Head of caudate nucleus (tissue), 42 donors: ENCODE measurements around the gene FASTK.

Source experiments
- DNase-seq, 42 donors: peaks; one replicate each; pipeline versions ENCODE4 v3.0.0 to v3.0.0-alpha.2; 2020 to 2021; ENCODE audit warnings: mixed read lengths in 7 of 42
- intact Hi-C: fragments of 100-400 bp; cut with DNase I; formaldehyde crosslinking; loops from one replicate; pipeline ENCODE4 v1.15.0; 2022

Gene FASTK

DNA sequence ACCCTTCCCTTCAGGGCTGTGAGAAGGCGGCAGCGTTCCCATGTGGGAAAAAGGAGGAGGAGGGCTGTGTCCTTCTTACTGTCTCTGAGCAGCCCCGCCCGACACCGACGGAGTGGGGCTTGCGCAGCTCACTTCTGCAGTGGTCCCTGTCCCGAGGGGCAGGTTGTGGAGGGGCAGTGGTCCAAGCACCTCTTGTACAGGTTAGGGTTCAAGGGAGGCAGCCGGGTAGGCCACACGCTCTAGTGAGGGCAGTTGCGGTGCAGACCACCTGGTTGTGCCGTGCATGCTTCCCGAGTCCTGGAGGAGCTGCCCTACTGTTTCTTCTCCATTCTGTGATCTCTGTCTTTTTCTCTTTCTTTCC, 38.4 kb upstream of the FASTK start:
- no peak for DNase-seq
- intact Hi-C loops: loop anchor here (5.0 kb wide), 1 partner anchor 108 kb away; the partner anchor contains the start of gene ABCF2

- intact Hi-C loops: loop anchor here (5.0 kb wide), 1 partner anchor 109 kb away; the partner anchor contains the start of gene ABCF2
- DNase-seq: no peak
These were observed 37.8 kb upstream of the FASTK start for GRCh38 chr7:151118108-151119054.

DNA sequence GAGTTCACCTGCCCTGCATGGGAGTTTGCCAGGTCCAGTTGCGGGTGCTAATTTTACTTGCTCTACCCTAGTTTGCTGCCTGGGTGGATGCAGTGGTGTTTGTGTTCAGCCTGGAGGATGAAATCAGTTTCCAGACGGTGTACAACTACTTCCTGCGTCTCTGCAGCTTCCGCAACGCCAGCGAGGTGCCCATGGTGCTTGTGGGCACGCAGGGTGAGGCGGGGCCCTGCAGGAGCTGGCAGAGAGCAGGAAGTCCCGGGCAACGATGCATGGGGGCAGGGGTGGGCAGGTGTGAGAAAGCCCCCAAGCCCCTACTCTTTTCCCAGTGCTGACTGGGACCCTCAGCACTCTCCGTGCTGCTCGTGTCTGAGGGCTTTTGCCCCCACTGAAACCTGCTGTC, 37.0 kb upstream of the FASTK start:
- intact Hi-C loops: loop anchor here (5.0 kb wide), 1 partner anchor 110 kb away; the partner anchor contains the start of gene ABCF2
- no peak for DNase-seq

- intact Hi-C loops: loop anchor here (5.0 kb wide), 1 partner anchor 110 kb away; the partner anchor contains the start of gene ABCF2
- no peak for DNase-seq
These were observed 36.2 kb upstream of the FASTK start for GRCh38 chr7:151116603-151117440.

DNA sequence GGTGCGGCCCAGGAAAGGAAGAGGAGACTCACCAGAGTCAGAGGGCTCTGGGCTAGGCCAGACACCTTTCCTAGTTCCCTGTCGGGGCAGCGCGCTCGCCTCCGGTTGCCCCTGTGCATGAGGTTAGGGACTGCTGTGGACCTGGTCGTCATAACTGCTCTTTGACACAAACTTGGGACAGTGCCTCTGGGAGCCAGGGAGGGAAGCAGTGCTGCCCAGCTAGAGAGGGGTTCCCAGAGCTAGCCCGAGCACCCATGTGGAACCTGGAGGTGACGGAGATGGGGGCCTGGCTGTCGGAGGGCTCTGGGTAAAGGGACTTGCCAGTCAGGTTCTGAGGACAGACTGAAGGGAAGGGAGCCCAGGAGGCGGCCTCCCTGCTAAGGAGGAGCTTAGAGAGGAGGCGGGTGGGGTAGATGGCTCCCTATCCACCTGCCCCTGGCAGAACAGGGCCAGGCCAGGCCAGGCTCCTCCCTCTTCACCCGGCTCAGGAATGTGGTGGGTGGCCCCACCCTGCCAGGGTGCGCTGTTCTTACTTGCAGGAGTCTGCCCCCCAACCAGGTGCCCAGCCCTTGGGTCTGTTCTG, 35.3 kb upstream of the FASTK start:
- DNase-seq: no peak
- intact Hi-C loops: loop anchor here (5.0 kb wide), 1 partner anchor 111 kb away; the partner anchor contains the start of gene ABCF2

DNA sequence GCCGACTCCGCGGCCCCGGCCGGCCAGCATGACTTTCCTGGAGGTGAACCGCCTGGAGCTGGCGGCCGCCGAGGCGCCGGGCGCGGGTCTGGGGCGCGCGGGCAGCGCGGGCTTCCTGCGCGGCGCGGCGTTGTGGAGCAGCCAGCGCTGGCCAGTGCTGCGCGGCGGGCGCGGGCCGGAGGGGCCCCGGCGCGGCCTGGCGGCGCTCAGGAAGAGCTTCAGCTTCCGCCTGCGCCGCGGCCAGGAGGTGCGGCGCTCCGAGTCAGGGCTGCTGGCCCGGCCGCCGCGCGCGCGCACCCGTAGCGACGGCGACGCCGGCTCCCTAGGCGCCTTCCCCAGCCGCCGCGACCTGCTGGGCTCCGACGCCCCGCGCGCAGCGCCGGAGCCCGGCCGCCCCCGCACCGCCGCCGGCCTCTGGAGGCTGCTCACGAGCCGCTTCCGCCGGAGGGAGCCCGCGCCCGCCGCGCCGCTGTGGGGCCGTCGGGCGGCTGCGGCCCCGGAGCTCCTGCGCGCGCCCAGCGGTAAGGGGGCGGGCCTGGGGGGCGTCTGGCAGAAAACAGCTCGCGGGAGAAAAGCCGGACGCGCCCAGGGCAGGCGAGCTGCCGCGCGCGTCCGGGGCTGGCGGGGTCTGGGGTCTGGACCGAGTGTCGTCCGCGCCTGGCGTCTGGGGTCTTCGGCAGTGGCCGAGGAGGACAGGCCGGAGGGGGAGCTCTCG, 34.7 kb upstream of the FASTK start:
- no peak for DNase-seq
- intact Hi-C loops: loop anchor here (5.0 kb wide), 1 partner anchor 112 kb away; the partner anchor contains the start of gene ABCF2

GRCh38 chr7:151114151-151115090, 33.8 kb upstream of the FASTK start:
- intact Hi-C loops: loop anchor here (5.0 kb wide), 2 partner anchors 87 to 113 kb away; partner anchors contain the start of genes ABCB8 and ABCF2
- no peak for DNase-seq

DNA sequence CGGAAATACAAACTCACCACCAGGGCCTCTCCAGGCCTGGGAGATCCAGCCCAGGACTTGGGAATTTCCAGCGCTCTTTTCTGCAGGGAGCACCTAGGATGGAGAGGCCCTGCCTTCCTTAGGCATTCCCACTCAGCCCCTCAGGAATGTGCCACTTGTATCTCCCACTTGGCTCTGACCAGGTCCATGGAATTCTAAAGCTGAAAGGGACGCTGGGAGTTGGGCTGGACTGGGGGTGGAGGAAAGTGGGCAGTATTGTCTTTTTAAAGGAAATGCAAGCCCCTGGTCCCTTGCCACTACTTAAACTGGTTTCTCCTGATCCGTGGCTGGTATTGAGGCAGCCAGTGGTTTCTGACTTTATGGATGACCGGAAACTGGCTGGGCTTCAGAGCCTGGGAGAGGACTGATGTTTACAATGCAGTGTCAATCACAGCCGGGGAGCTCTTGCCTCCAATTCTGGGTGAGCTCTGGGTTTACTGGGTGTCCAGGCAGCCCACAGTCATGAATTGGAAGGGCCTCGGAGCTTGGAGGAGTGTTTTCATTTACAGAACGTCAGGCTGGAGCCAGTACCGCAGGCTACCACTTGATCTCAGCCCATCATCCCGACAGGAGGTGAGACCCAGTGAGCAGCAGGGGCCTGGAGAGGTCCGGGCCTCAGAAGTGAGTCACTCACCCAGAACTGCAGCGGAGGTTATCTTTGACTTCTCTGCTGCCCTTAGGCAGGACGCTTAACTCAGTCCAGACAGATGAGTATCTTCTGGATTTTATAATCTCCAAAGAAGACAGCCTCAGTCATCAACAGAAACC, 32.9 kb upstream of the FASTK start:
- no peak for DNase-seq
- intact Hi-C loops: loop anchor here (5.0 kb wide), 1 partner anchor 86 kb away; the partner anchor contains the start of gene ABCB8

GRCh38 chr7:151110941-151111645, 30.5 kb upstream of the FASTK start:
- intact Hi-C loops: loop anchor here (5.0 kb wide), 1 partner anchor 84 kb away; the partner anchor contains the start of gene ABCB8
- peak; percentile 62 to 93 (median 82) for DNase-seq

DNA sequence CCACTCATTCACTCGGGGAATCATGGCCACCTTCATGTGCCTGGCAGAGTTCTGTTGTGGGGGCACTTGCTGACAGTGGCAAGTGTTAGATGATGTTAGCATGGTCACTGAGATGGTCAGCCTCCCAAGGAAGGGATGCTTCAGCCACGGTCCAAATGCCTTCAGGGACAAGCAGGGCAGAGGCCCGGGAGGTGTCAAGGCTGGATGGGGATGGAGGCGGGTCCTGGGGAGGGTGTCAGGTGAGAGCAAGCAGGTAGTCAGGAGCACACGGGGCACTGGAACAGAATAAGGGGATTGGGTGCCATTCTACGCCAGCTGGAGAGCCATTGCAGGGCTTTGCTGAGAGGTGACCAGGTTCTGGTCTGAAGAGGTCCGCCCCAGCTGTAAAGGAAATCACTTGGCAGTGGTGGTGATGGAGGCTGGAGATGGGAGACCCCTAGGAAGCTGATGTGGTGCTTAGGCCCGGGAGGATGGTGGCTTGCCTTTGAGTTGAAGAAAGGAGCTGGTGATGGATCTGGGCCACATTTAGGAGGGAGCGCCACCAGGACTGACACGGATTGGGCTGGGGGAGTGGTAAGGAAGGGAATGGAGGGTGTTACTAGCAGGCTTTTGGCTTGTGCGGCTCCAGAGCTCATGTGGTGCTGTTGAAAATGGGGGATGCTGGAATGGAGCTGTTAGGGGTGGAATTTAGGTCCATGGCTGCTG, 29.8 kb upstream of the FASTK start:
- DNase-seq: no peak
- intact Hi-C loops: loop anchor here (5.0 kb wide), 1 partner anchor 83 kb away; the partner anchor contains the start of gene ABCB8

- intact Hi-C loops: loop anchor here (5.0 kb wide), 1 partner anchor 82 kb away; the partner anchor contains the start of gene ABCB8
- DNase-seq: no peak
These were observed 28.8 kb upstream of the FASTK start for GRCh38 chr7:151109094-151110048.

DNA sequence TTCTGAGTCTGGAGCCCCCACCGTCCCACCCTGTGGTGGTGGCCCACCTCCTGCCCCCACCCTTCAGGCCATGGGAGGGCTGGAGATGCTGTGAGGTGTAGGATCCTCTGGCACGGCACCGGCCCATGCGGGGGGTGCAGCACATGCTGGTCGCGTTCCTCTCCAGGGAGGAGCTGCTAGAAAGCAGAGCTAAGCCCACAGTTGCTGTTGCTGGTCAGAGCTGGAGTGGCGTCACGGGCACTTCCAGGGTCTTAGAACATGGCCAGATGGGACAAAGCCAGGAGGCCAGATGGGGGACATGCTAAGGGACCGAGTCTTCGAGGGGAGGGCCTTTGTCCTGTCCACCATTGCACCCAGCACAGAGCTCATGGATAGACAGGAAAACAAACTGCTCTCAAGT, 27.3 kb upstream of the FASTK start:
- intact Hi-C loops: no loop called here
- DNase-seq: no peak

DNA sequence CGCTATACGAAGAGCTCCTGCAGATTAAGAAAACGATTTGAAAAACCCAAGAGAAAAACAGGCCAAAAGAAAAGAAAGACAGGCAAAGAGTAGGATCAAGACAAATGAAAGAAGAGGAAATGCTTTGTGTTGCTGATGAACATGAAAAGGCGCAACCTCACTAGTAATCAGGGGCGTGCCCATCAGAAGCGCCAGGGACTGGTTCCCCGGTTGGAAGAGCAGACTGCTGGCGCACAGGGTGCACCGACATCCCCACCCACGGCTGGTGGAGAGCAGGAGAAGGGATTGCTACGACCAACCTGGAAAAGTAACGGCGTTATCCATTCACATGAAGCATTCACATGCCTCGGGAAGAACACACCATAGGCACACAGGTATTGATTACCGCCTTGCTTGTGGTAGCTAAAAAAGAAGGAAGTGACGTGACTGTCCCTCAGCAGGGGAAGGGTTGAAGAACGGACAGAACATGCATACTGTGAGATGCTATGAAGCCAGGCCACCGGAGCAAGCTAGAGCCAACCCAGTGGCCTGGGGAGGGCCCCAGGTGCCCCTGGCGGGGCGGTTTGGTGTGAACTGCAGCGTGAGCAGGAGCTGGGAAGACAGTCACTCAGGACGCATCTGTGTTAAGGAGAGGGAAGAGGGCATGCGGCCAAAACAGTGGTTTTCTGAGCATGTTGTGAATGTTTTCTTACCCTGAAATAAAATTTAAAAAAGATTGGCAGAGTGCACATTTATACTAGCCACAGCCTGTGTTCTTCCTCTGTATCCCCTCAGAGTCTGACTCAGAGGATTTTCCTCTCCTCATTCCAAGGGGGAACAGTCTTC, 24.0 kb upstream of the FASTK start:
- DNase-seq: no peak
- intact Hi-C loops: no loop called here
